ENCODE results near the gene SPRY2. TPM values are rescaled to one million over a fixed set of nuclear protein-coding genes. Genes with fewer than 3 reads are reported as not detected.

Gene SPRY2
- total RNA-seq, 4 donors from 2014 or later, result 26.4 to 40.4 (median 37.0) TPM

- no peak for DNase-seq (ENCODE audit: low spot score in 2 of 2)
- WGBS, 2 donors, result 56 to 59% methylated on average over 9 of the region's 9 CpGs
- no peak overlapping the region for H3K4me3 ChIP-seq (ENCODE audit: low read depth, poor library complexity, severe bottlenecking)
- intact Hi-C loops (cut with DNase I; ENCODE audit: low total_unique reads), result no loop called here
- TF ChIP-seq POLR2A (IDR thresholded peaks at IDR 0.05), result no peak
- TF ChIP-seq CTCF (IDR thresholded peaks at IDR 0.05), result no peak
Observed at GRCh38 chr13:80307401-80307987, 33.4 kb downstream of the SPRY2 start.

- no peak for TF ChIP-seq CTCF (IDR thresholded peaks at IDR 0.05)
- no peak for TF ChIP-seq POLR2A (IDR thresholded peaks at IDR 0.05)
- 71 to 78% methylated on average over 3 of the region's 3 CpGs for WGBS, 2 donors
Observed at GRCh38 chr13:80306337-80306972, 34.5 kb downstream of the SPRY2 start.

GRCh38 chr13:80305737-80306136 is 35.2 kb downstream of the SPRY2 start:
- intact Hi-C loops (cut with DNase I; ENCODE audit: low total_unique reads), result no loop called here
- WGBS, 2 donors, result 35 to 57% methylated on average over 1 of the region's 1 CpG
- DNase-seq (ENCODE audit: low spot score in 2 of 2), result no peak
- H3K4me3 ChIP-seq (ENCODE audit: low read depth, poor library complexity, severe bottlenecking), result no peak overlapping the region
- no peak for TF ChIP-seq POLR2A (IDR thresholded peaks at IDR 0.05)
- no peak for TF ChIP-seq CTCF (IDR thresholded peaks at IDR 0.05)

More at GRCh38 chr13:80306337-80306972, 34.5 kb downstream of the SPRY2 start:
- intact Hi-C loops (cut with DNase I; ENCODE audit: low total_unique reads), result no loop called here
- no peak overlapping the region for H3K4me3 ChIP-seq (ENCODE audit: low read depth, poor library complexity, severe bottlenecking)
- DNase-seq (ENCODE audit: low spot score in 2 of 2), result no peak

- 88 to 94% methylated on average over 6 of the region's 6 CpGs for WGBS, 2 donors
- H3K4me3 ChIP-seq (ENCODE audit: low read depth, poor library complexity, severe bottlenecking), result no peak overlapping the region
- DNase-seq (ENCODE audit: low spot score in 2 of 2), result no peak
- TF ChIP-seq POLR2A (IDR thresholded peaks at IDR 0.05) (no peak), CTCF (IDR thresholded peaks at IDR 0.05) (no peak)
- intact Hi-C loops (cut with DNase I; ENCODE audit: low total_unique reads), result no loop called here
Observed at GRCh38 chr13:80303225-80303811, 37.6 kb downstream of the SPRY2 start.

GRCh38 chr13:80299046-80299445 is 41.9 kb downstream of the SPRY2 start:
- no peak for DNase-seq (ENCODE audit: low spot score in 2 of 2)
- H3K4me3 ChIP-seq (ENCODE audit: low read depth, poor library complexity, severe bottlenecking), result no peak overlapping the region
- no peak for TF ChIP-seq CTCF (IDR thresholded peaks at IDR 0.05)
- no peak for TF ChIP-seq POLR2A (IDR thresholded peaks at IDR 0.05)
- intact Hi-C loops (cut with DNase I; ENCODE audit: low total_unique reads), result no loop called here
